ENCODE data around the gene SRPK2.
"Not testable (repeated sequence)": the region's sequence is repeated elsewhere in the genome, so short reads cannot be mapped to it uniquely, and the experiment has no call there.

- TF ChIP-seq POLR2AphosphoS5 (IDR thresholded peaks at IDR 0.05; ENCODE audit: borderline replicate concordance, low read depth, low read length); EZH2 (IDR thresholded peaks at IDR 0.05); FOXP2 (optimal IDR thresholded peaks at IDR 0.05; ENCODE audit: control extremely low read depth, extremely low read length, insufficient read depth): not testable (repeated sequence)
Observed at GRCh38 chr7:105258919-105259318, 129.8 kb downstream of the SRPK2 start.

Data from SK-N-MC (cell line).